Stomach (tissue), 4 donors: Measurements from ENCODE around the gene NTPCR.

Experiments
- POLR2A ChIP-seq, 4 donors: fragments of 450-650 bp; IDR thresholded peaks; one replicate each; pipeline ENCODE4 v1.6.1; 2016; ENCODE audit warnings: antibody characterized with exemption in 4 of 4, control low read depth in 2 of 4, mild to moderate bottlenecking in 1 of 4, moderate library complexity in 1 of 4
- TF ChIP-seq, protein P1 (sequence below), 7 experiments: fragments of 450-650 bp in 4 of 7; fragments of 200-600 bp in 3 of 7; sonication (generic) in 3 of 7; IDR thresholded peaks; one replicate each; pipeline ENCODE4 v1.5.1; 2016 to 2019; ENCODE audit warnings: antibody characterized with exemption in 7 of 7, control low read depth in 2 of 7, mild to moderate bottlenecking in 1 of 7

DNA sequence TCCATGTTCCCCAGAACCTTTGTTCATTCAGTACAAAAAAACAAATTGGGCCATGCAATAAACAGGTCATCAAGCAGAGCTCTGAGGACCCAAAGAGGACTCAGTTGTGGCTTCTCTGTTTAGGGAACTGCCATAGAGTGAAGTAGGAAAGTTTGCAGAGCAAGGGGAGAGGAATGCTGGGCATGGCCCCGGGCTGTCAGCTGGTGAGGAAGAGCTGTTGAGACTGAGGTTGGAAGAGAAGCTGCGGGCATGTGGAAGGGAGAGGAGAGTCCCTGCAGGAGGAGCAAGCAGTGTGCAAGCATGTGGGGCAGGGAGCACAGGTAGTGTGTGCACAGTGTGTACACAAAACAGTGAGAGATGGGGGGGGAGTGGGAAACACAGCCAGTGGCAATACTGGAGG, 71.8 kb downstream of the NTPCR start:
- TF ChIP-seq, protein P1, sequence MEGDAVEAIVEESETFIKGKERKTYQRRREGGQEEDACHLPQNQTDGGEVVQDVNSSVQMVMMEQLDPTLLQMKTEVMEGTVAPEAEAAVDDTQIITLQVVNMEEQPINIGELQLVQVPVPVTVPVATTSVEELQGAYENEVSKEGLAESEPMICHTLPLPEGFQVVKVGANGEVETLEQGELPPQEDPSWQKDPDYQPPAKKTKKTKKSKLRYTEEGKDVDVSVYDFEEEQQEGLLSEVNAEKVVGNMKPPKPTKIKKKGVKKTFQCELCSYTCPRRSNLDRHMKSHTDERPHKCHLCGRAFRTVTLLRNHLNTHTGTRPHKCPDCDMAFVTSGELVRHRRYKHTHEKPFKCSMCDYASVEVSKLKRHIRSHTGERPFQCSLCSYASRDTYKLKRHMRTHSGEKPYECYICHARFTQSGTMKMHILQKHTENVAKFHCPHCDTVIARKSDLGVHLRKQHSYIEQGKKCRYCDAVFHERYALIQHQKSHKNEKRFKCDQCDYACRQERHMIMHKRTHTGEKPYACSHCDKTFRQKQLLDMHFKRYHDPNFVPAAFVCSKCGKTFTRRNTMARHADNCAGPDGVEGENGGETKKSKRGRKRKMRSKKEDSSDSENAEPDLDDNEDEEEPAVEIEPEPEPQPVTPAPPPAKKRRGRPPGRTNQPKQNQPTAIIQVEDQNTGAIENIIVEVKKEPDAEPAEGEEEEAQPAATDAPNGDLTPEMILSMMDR (IDR thresholded peaks at IDR 0.05) = no peak
- no peak for TF ChIP-seq POLR2A (IDR thresholded peaks at IDR 0.05)
